T47D (cell line): Measurements from ENCODE around the gene FOXP2.

ENCODE experiments used
- DNase-seq, 2 experiments: peaks; one replicate each; pipeline versions ENCODE4 v3.0.0 to v3.0.0-alpha.2; 2011 to 2012; ENCODE audit warnings: low read depth in 1 of 2, low spot score in 1 of 2
- JUND ChIP-seq: IDR thresholded peaks from 2 replicates; pipeline ENCODE4 v1.6.1; 2012; ENCODE audit warnings: low read depth
- in situ Hi-C: cut with HindIII; loops from 2 replicates; pipeline ENCODE4 v1.10.0; 2016; ENCODE audit warnings: low sequenced_read_pairs, low pct_unique_long_range_greater_than_20kb

FOXP2 gene

GRCh38 chr7:114412548-114412947 is 2.1 kb upstream of the FOXP2 start:
- TF ChIP-seq JUND = no peak
- in situ Hi-C loops = no loop called here
- DNase-seq = no peak

- DNase-seq = no peak
- in situ Hi-C loops = no loop called here
- no peak for TF ChIP-seq JUND
These were observed 857 bp upstream of the FOXP2 start for GRCh38 chr7:114413761-114414155.

DNA sequence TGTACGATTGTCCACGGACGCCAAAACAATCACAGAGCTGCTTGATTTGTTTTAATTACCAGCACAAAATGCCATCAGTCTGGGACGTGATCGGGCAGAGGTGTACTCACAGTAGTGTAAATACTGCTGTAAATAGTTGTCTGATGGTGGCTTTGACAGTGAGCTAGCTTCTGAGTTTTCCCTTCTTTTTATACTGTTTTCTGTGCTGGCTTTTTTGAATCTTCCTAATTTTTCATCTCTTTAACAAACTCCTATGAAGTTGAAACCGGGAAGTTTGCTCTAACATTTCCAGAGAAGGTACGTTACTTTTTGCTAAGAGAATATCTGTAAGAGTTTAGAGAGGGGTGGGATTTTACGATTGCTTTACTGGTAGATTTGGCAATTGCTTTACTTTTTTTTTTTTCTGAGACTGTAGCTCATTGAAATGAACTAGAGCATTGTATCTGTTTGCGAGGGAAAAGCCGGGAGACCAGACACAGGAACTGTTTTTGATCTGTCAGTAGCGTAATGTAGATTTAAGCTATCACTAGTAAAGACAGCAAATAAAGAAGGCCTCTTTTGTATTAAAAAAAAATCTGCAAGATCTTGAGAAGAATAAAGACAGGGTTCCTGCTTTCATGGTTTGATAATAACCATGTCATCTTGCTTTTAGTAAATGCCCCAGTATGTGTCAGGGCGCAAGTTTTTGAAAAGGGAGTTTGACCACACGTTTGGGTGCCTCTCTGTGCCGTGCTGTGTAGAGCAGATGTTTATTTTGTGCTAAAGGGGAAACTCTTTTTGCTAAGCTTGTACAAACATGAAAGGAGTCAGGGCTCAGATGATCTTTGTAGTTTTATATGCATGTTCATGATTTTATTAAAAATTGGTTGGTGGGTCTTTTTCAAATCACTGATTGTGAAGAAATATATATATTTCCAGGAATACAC is 712 bp downstream of the FOXP2 start:
- no peak for DNase-seq
- no peak for TF ChIP-seq JUND
- in situ Hi-C loops = no loop called here

DNA sequence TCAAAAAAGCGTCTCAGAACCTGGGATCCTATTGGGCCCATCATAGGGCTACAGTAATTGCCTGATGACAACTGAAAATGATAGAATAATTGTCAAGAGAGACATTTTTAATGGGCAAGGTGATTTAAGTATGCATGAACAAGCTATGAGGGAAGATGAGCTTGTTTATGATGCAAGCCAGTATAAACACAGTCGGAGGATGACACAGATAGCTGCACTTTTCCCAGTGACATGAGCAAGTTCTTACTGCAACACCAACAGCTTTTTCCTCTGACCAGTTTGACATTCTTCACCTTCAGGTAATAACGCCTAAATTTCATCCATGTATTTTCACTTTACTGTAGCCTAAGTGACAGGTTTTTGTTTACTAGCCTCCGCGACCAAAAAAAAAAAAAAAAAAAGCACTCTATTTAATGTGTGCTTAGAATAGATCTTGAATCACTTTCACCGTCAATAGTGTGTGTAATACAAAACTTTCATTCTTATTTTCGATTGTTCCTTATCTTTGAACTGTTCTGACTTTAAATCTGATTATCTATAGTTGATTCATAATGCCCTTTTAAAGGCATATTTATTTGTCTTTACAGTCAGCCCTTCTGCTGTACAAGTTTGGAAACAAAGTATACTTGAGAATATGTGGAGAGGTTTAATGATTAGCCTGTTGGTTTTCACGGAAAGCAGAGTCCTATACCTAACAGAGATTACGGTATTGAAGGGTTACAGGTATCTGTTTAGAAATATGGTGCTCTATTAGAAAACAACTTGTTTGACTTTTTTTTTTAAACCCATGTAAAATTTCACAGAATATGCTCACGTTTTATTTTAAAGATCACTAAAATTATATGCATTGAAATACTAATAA is 1.7 kb downstream of the FOXP2 start:
- no peak for TF ChIP-seq JUND
- in situ Hi-C loops = no loop called here
- DNase-seq = no peak

DNA sequence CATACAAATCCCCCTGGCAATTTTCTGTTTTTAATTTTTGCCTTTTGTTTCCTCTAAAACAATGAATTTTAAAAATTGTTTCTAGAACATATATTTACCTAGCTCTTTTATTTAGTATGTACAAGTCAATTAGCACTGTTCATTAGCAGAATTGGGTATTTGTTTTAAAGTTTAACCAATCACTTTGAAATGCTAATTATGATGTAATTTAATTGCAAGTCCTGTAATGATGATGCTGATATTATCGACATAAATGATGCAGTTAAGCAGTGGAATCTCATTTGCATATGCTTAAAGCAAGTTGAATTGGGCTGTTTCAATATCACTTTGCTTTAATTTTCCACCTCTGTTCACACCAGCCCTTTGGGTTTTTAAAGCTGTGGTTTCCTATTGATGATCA is 2.7 kb downstream of the FOXP2 start:
- no peak for DNase-seq
- no peak for TF ChIP-seq JUND
- in situ Hi-C loops = no loop called here

- TF ChIP-seq JUND = no peak
- in situ Hi-C loops = no loop called here
- no peak for DNase-seq
These were observed 3.5 kb downstream of the FOXP2 start for GRCh38 chr7:114418117-114418516.

GRCh38 chr7:114419441-114420272 is 5.0 kb downstream of the FOXP2 start:
- no peak for DNase-seq
- in situ Hi-C loops = no loop called here
- no peak for TF ChIP-seq JUND

- DNase-seq = no peak
- TF ChIP-seq JUND = no peak
- in situ Hi-C loops = no loop called here
These were observed 8.2 kb downstream of the FOXP2 start for GRCh38 chr7:114422507-114423501.

- no peak for TF ChIP-seq JUND
- DNase-seq = no peak
- in situ Hi-C loops = no loop called here
These were observed 11.8 kb downstream of the FOXP2 start for GRCh38 chr7:114426382-114426781.

GRCh38 chr7:114426824-114427223 is 12.2 kb downstream of the FOXP2 start:
- DNase-seq = peak in 1 of 2 experiments; percentile 42
- in situ Hi-C loops = no loop called here
- no peak for TF ChIP-seq JUND

GRCh38 chr7:114428211-114428610 is 13.6 kb downstream of the FOXP2 start:
- DNase-seq = no peak
- no peak for TF ChIP-seq JUND
- in situ Hi-C loops = no loop called here
